Neuronal stem cell (in vitro differentiated cells): ENCODE data around the gene CLASP1.
A peak's percentile ranks its signal among the peaks of the same experiment; 100 is the strongest.

Experiments
- DNase-seq: peaks from one replicate; pipeline ENCODE4 v3.0.0-alpha.2; 2013; ENCODE audit warnings: low spot score
- H2AFZ ChIP-seq: one replicate; pipeline ENCODE4 v1.6.1; 2013; ENCODE audit warnings: mild to moderate bottlenecking, low read length, inconsistent platforms
- H2AK5ac ChIP-seq: 2 replicates; pipeline ENCODE4 v1.6.1; 2013; ENCODE audit warnings: low read depth, mild to moderate bottlenecking, inconsistent platforms, low read length, moderate library complexity, mixed read lengths
- H2BK120ac ChIP-seq: 2 replicates; pipeline ENCODE4 v1.6.1; 2013; ENCODE audit warnings: low read depth, mild to moderate bottlenecking, inconsistent platforms, low read length, moderate library complexity, mixed read lengths
- H2BK12ac ChIP-seq: one replicate; pipeline ENCODE4 v1.6.1; 2013; ENCODE audit warnings: low read length, inconsistent platforms
- H2BK15ac ChIP-seq: 2 replicates; pipeline ENCODE4 v1.6.1; 2013; ENCODE audit warnings: mild to moderate bottlenecking, low read length, inconsistent platforms, mixed read lengths
- H2BK5ac ChIP-seq: one replicate; pipeline ENCODE4 v1.6.1; 2013; ENCODE audit warnings: inconsistent platforms, mild to moderate bottlenecking, low read length, moderate library complexity
- H3K14ac ChIP-seq: one replicate; pipeline ENCODE4 v1.6.1; 2013; ENCODE audit warnings: low read length, inconsistent platforms
- H3K18ac ChIP-seq: 2 replicates; pipeline ENCODE4 v1.6.1; 2013; ENCODE audit warnings: low read length, inconsistent platforms
- H3K23ac ChIP-seq: 2 replicates; pipeline ENCODE4 v1.6.1; 2013; ENCODE audit warnings: low read depth, mild to moderate bottlenecking, mixed read lengths, low read length, inconsistent platforms; ENCODE audit not compliant: poor library complexity
- H3K27ac ChIP-seq: replicated peaks from 3 replicates; pipeline ENCODE4 v1.5.1; 2013; ENCODE audit warnings: low read length, inconsistent platforms
- H3K27me3 ChIP-seq, 3 experiments: 2 replicates each; pipeline ENCODE4 v1.6.1; 2013; ENCODE audit warnings: low read length in 3 of 3, mild to moderate bottlenecking in 2 of 3, inconsistent platforms in 1 of 3, low read depth in 1 of 3, mixed read lengths in 1 of 3, moderate library complexity in 1 of 3; ENCODE audit not compliant: control insufficient read depth in 3 of 3, insufficient read depth in 3 of 3
- H3K36me3 ChIP-seq, 2 donors: replicated peaks in 1 of 2; 2 replicates each; pipeline ENCODE4 v1.6.1; 2013; ENCODE audit warnings: low read length in 2 of 2; ENCODE audit not compliant: control insufficient read depth in 2 of 2, insufficient read depth in 2 of 2
- H3K4ac ChIP-seq: 2 replicates; pipeline ENCODE4 v1.6.1; 2013; ENCODE audit warnings: inconsistent platforms, mild to moderate bottlenecking, low read length, moderate library complexity
- H3K4me1 ChIP-seq, 2 donors: 1 replicate in 1 of 2; 2 replicates in 1 of 2; pipeline ENCODE4 v1.6.1; 2013; ENCODE audit warnings: low read length in 2 of 2, low read depth in 1 of 2; ENCODE audit not compliant: control insufficient read depth in 2 of 2, insufficient read depth in 1 of 2
- H3K4me2 ChIP-seq: one replicate; pipeline ENCODE4 v1.6.1; 2013; ENCODE audit warnings: mild to moderate bottlenecking, low read length, inconsistent platforms; ENCODE audit not compliant: insufficient read depth, poor library complexity, severe bottlenecking
- H3K4me3 ChIP-seq, 2 donors: 2 replicates each; pipeline ENCODE4 v1.5.1; 2013; ENCODE audit warnings: low read length in 2 of 2, mild to moderate bottlenecking in 2 of 2, inconsistent platforms in 1 of 2, moderate library complexity in 1 of 2
- H3K79me1 ChIP-seq: one replicate; pipeline ENCODE4 v1.6.1; 2013; ENCODE audit warnings: low read depth, mild to moderate bottlenecking, inconsistent platforms, low read length, moderate library complexity
- H3K9ac ChIP-seq: one replicate; pipeline ENCODE4 v1.6.1; 2013; ENCODE audit warnings: mild to moderate bottlenecking, low read depth, low read length, inconsistent platforms; ENCODE audit not compliant: poor library complexity
- H3K9me3 ChIP-seq, 2 donors: replicated peaks in 1 of 2; 2 replicates each; pipeline versions ENCODE3 to v1.6.1; 2013; ENCODE audit warnings: low read length in 2 of 2, mild to moderate bottlenecking in 2 of 2, inconsistent platforms in 1 of 2, low read depth in 1 of 2, mixed read lengths in 1 of 2, moderate library complexity in 1 of 2; ENCODE audit not compliant: control insufficient read depth in 2 of 2, insufficient read depth in 1 of 2
- H4K8ac ChIP-seq: one replicate; pipeline ENCODE4 v1.6.1; 2013; ENCODE audit warnings: low read depth, mild to moderate bottlenecking, inconsistent platforms, low read length, moderate library complexity
- H4K91ac ChIP-seq: one replicate; pipeline ENCODE4 v1.6.1; 2013; ENCODE audit warnings: low read length, low read depth, mild to moderate bottlenecking, inconsistent platforms; ENCODE audit not compliant: poor library complexity
- WGBS, 2 donors: extraction: QIAGEN DNeasy Blood & Tissue Kit; methylation state at CpG; one replicate each; pipeline ENCODE4 v1.1.7; 2013; ENCODE audit warnings: missing lambda C conversion rate in 2 of 2, mixed read lengths in 1 of 2; ENCODE audit not compliant: insufficient read length in 2 of 2, insufficient replicate concordance in 1 of 2; ENCODE audit errors: extremely low coverage in 2 of 2; 5-methylcytosine and 5-hydroxymethylcytosine counted together

CLASP1 gene

DNA sequence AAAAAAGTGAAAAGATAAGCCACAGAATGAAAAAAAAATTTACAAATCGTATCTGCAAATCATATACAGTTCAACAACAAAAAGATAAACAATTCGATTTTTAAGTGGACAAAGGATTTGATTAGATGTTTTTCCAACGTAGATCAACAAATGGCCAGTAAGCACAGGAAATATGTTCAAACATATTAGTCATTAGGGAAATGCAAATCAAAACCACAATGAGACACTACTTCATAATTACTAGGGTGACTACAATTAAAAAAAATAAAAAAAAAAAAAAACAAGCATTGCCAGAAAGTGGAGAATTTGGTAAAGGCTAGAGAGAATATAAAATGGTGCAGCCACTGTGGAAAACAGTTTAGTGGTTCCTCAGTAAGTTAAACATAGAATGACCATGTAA lies 156.9 kb downstream of the CLASP1 start:
- Histone ChIP-seq H3K4me2 (no peak overlapping the region), H3K9me3 (no peaks in the 10 kb centered on the region), H3K36me3 (peaks cover 0 to 24% of the 10 kb centered on the region in 2 donors), H3K27me3 (no peaks in the 10 kb centered on the region), H3K14ac (no peak overlapping the region), H2BK15ac (no peak overlapping the region), H3K27ac (no peak overlapping the region), H2BK12ac (no peak overlapping the region), H3K9ac (no peak overlapping the region), H2AK5ac (no peak overlapping the region), H2BK5ac (no peak overlapping the region), H3K18ac (no peak overlapping the region), H4K91ac (no peak overlapping the region), H3K4me1 (peaks cover 4 to 22% of the 10 kb centered on the region in 2 donors), H2AFZ (no peak overlapping the region), H3K23ac (no peak overlapping the region), H3K4ac (no peak overlapping the region), H4K8ac (no peak overlapping the region), H3K79me1 (no peaks in the 10 kb centered on the region), H3K4me3 (no peak overlapping the region), H2BK120ac (no peak overlapping the region)
- no CpG with 5 or more reads among the region's 3 CpGs for WGBS, 2 donors
- no peak for DNase-seq

- H4K8ac ChIP-seq, result no peak overlapping the region
- H3K4me2 ChIP-seq, result no peak overlapping the region
- H2BK5ac ChIP-seq, result no peak overlapping the region
- H3K4me1 ChIP-seq, result peaks cover 4 to 22% of the 10 kb centered on the region in 2 donors
- H3K4me3 ChIP-seq, result no peak overlapping the region
- H3K4ac ChIP-seq, result no peak overlapping the region
- H3K18ac ChIP-seq, result no peak overlapping the region
- no peak overlapping the region for H2BK120ac ChIP-seq
- H3K36me3 ChIP-seq, result peaks cover 0 to 16% of the 10 kb centered on the region in 2 donors
- H2AFZ ChIP-seq, result no peak overlapping the region
- H2AK5ac ChIP-seq, result no peak overlapping the region
- no peak overlapping the region for H2BK15ac ChIP-seq
- H3K9me3 ChIP-seq, result no peaks in the 10 kb centered on the region
- H3K23ac ChIP-seq, result no peak overlapping the region
- no peak overlapping the region for H2BK12ac ChIP-seq
- no peak overlapping the region for H3K14ac ChIP-seq
- H4K91ac ChIP-seq, result no peak overlapping the region
- H3K9ac ChIP-seq, result no peak overlapping the region
- no peaks in the 10 kb centered on the region for H3K79me1 ChIP-seq
- no CpG with 5 or more reads among the region's 4 CpGs for WGBS, 2 donors
- H3K27me3 ChIP-seq, result no peaks in the 10 kb centered on the region
- no peak overlapping the region for H3K27ac ChIP-seq
- DNase-seq, result no peak
These were observed 157.7 kb downstream of the CLASP1 start for GRCh38 chr2:121491518-121491917.

DNA sequence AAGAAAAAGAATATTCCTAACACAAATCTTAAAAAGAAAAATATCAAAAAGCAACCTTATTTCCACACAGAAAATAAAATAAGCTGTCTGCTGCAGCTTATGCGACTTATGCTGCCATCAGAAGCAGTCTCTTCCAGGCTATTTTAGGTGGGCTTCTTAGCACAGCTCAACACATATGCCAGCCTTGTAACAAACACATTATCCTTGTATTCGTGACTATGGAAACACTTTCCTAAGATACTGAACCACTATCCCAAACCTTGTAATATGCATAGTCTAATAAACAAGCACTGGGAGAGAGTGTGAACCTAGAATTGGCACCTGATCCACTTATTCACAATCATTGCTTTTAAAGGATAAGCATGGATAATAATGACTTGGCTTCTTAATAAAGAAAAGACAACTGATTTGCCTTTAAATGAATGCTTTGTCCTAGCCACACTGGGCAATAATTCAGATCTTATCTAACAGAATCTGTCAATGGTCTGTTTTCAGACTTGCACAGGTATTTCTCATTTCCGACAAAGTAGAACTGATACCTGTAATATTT lies 158.6 kb downstream of the CLASP1 start:
- no peak overlapping the region for H3K23ac ChIP-seq
- DNase-seq, result no peak
- H3K18ac ChIP-seq, result no peak overlapping the region
- H3K27me3 ChIP-seq, result no peaks in the 10 kb centered on the region
- H3K9me3 ChIP-seq, result no peaks in the 10 kb centered on the region
- no peak overlapping the region for H2BK12ac ChIP-seq
- H3K36me3 ChIP-seq, result peaks cover 0 to 7% of the 10 kb centered on the region in 2 donors
- no peak overlapping the region for H3K4me3 ChIP-seq
- peaks cover 6 to 22% of the 10 kb centered on the region in 2 donors for H3K4me1 ChIP-seq
- H2AFZ ChIP-seq, result no peak overlapping the region
- no peak overlapping the region for H2BK120ac ChIP-seq
- no peak overlapping the region for H3K9ac ChIP-seq
- no peaks in the 10 kb centered on the region for H3K79me1 ChIP-seq
- H3K4ac ChIP-seq, result no peak overlapping the region
- H3K4me2 ChIP-seq, result no peak overlapping the region
- no peak overlapping the region for H4K8ac ChIP-seq
- H3K14ac ChIP-seq, result no peak overlapping the region
- no CpG with 5 or more reads among the region's 3 CpGs for WGBS, 2 donors
- no peak overlapping the region for H4K91ac ChIP-seq
- no peak overlapping the region for H2BK15ac ChIP-seq
- peak overlapping the region; percentile 24 for H3K27ac ChIP-seq
- H2BK5ac ChIP-seq, result no peak overlapping the region
- H2AK5ac ChIP-seq, result no peak overlapping the region

DNA sequence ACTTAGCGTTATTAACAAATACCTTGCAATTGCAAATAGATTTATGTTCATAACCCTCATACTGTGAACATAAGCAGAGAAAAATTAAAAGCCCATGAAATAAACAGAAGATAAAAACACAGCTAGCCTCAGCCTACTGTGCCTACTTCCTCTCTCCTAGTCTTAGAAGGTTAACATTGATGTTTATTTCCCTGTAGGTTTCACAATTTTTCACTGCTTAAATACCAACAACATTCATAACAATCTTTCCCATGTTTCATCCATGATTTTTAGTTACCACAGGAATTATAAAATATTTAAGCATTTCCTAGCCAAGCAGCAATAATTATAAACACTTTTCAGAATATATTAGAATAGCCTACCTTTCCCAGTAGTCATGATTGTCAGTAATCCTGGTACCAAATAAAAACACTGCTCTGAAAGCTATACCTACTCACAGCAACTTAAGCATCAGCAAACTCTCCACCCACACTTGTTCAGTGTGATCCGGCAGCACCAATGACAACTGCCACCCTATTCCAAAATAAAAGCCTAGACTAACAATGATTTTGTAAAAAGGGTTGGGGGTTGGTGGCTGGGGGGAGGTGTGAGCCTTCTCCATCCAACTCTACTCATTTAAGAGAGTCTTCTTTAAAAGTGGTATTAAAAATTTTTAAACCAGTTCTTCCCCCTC lies 159.2 kb downstream of the CLASP1 start:
- Histone ChIP-seq H3K23ac (no peak overlapping the region), H3K14ac (no peak overlapping the region), H3K4me3 (no peak overlapping the region), H2BK5ac (no peak overlapping the region), H4K91ac (no peak overlapping the region), H2AFZ (no peak overlapping the region), H3K18ac (no peak overlapping the region), H2BK120ac (no peak overlapping the region), H2BK12ac (no peak overlapping the region), H3K9ac (no peak overlapping the region), H3K4ac (no peak overlapping the region), H2AK5ac (no peak overlapping the region), H3K27ac (no peak overlapping the region), H3K4me1 (peaks cover 10 to 22% of the 10 kb centered on the region in 2 donors), H3K79me1 (no peaks in the 10 kb centered on the region), H3K36me3 (peaks cover 0 to 8% of the 10 kb centered on the region in 2 donors), H3K9me3 (no peaks in the 10 kb centered on the region), H3K4me2 (no peak overlapping the region), H4K8ac (no peak overlapping the region), H3K27me3 (no peaks in the 10 kb centered on the region), H2BK15ac (no peak overlapping the region)
- no peak for DNase-seq
- no CpG with 5 or more reads among the region's 2 CpGs for WGBS, 2 donors
